Mesenteric fat pad (tissue), 1 donor: ENCODE measurements around the gene CRK. TPM values are rescaled to one million over a fixed set of nuclear protein-coding genes. Genes with fewer than 3 reads are reported as not detected.

Experiments
- total RNA-seq: library from RNA; stranded (reverse); fragmentation: NEBNext Ultra II Directional; extraction: Animal tissue kit (Norgen Biotek cat#: 25700); gene quantifications from one replicate; pipeline ENCODE4 v1.2.1, GENCODE V29; 2021
- donor health status: DM: yes; HTN: yes; CAD: no.

Gene CRK
- total RNA-seq, 1 donor from 2014 or later: 97.0 TPM

Other genes with a start within 250 kb of the CRK start
- not detected for gene BHLHA9, start 185.8 kb downstream of the CRK start, total RNA-seq
- 241 TPM for gene TRARG1, start 176.6 kb downstream of the CRK start, total RNA-seq
- gene YWHAE, start 56.0 kb downstream of the CRK start, total RNA-seq: 480 TPM
- gene MYO1C, start 36.5 kb upstream of the CRK start, total RNA-seq: 552 TPM
- 77.6 TPM for gene INPP5K, start 60.4 kb upstream of the CRK start, total RNA-seq
- 80.1 TPM for gene PITPNA, start 106.6 kb upstream of the CRK start, total RNA-seq
- gene SLC43A2, start 172.6 kb upstream of the CRK start, total RNA-seq: 31.4 TPM
- 25.7 TPM for gene SCARF1, start 189.5 kb upstream of the CRK start, total RNA-seq
- gene RILP, start 193.6 kb upstream of the CRK start, total RNA-seq: 31.4 TPM
- gene PRPF8, start 228.6 kb upstream of the CRK start, total RNA-seq: 225 TPM